ENCODE results near the gene MCM9.
A peak's percentile ranks its signal among the peaks of the same experiment; 100 is the strongest.

MCM9 gene

GRCh38 chr6:118896339-118897136 lies 38.4 kb downstream of the MCM9 start:
- in situ Hi-C loops (cut with HindIII; ENCODE audit: low pct_unique_long_range_greater_than_20kb, low sequenced_read_pairs): no loop called here
- peak in 1 of 2 experiments; percentile 52 for DNase-seq (ENCODE audit: low read depth in 1 of 2, low spot score in 1 of 2)
- no peak for TF ChIP-seq JUND (IDR thresholded peaks at IDR 0.05; ENCODE audit: low read depth)

GRCh38 chr6:118895859-118896258 lies 39.1 kb downstream of the MCM9 start:
- no peak for DNase-seq (ENCODE audit: low read depth in 1 of 2, low spot score in 1 of 2)
- in situ Hi-C loops (cut with HindIII; ENCODE audit: low pct_unique_long_range_greater_than_20kb, low sequenced_read_pairs): no loop called here
- no peak for TF ChIP-seq JUND (IDR thresholded peaks at IDR 0.05; ENCODE audit: low read depth)

DNA sequence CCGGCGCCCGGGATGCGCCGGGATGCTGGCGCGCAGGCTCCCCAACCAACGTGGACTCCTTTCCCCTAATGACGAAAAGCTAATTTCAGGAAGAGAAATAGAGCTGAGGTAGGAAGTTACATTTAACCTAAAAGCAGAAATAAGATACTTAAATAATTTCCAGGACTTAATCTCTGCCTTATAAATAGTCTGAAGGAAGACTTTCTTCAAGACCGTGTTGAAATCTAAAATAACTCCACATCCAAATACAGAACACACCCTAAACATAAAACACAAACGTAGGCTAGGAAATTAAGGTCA lies 39.7 kb downstream of the MCM9 start:
- in situ Hi-C loops (cut with HindIII; ENCODE audit: low pct_unique_long_range_greater_than_20kb, low sequenced_read_pairs): no loop called here
- DNase-seq (ENCODE audit: low read depth in 1 of 2, low spot score in 1 of 2): no peak
- TF ChIP-seq JUND (IDR thresholded peaks at IDR 0.05; ENCODE audit: low read depth): no peak

- in situ Hi-C loops (cut with HindIII; ENCODE audit: low pct_unique_long_range_greater_than_20kb, low sequenced_read_pairs): no loop called here
- TF ChIP-seq JUND (IDR thresholded peaks at IDR 0.05; ENCODE audit: low read depth): no peak
- DNase-seq (ENCODE audit: low read depth in 1 of 2, low spot score in 1 of 2): peak; percentile 46 to 80
These were observed 40.3 kb downstream of the MCM9 start for GRCh38 chr6:118894425-118895260.

GRCh38 chr6:118893807-118894424 lies 41.0 kb downstream of the MCM9 start, which contains the start of gene ASF1A:
Gene ASF1A, plus strand, starts transcription at chr6:118894152. Its CDS starts 262 bp downstream, at chr6:118894414.
- peak; percentile 83 to 98 for DNase-seq (ENCODE audit: low read depth in 1 of 2, low spot score in 1 of 2)
- TF ChIP-seq JUND (IDR thresholded peaks at IDR 0.05; ENCODE audit: low read depth): no peak
- in situ Hi-C loops (cut with HindIII; ENCODE audit: low pct_unique_long_range_greater_than_20kb, low sequenced_read_pairs): no loop called here

GRCh38 chr6:118893064-118893806 lies 41.7 kb downstream of the MCM9 start:
- DNase-seq (ENCODE audit: low read depth in 1 of 2, low spot score in 1 of 2): peak in 1 of 2 experiments; percentile 38
- in situ Hi-C loops (cut with HindIII; ENCODE audit: low pct_unique_long_range_greater_than_20kb, low sequenced_read_pairs): no loop called here

GRCh38 chr6:118892355-118892991 lies 42.5 kb downstream of the MCM9 start:
- no peak for TF ChIP-seq JUND (IDR thresholded peaks at IDR 0.05; ENCODE audit: low read depth)
- no peak for DNase-seq (ENCODE audit: low read depth in 1 of 2, low spot score in 1 of 2)
- in situ Hi-C loops (cut with HindIII; ENCODE audit: low pct_unique_long_range_greater_than_20kb, low sequenced_read_pairs): no loop called here

More at GRCh38 chr6:118893064-118893806, 41.7 kb downstream of the MCM9 start:
- TF ChIP-seq JUND (IDR thresholded peaks at IDR 0.05; ENCODE audit: low read depth): no peak

DNA sequence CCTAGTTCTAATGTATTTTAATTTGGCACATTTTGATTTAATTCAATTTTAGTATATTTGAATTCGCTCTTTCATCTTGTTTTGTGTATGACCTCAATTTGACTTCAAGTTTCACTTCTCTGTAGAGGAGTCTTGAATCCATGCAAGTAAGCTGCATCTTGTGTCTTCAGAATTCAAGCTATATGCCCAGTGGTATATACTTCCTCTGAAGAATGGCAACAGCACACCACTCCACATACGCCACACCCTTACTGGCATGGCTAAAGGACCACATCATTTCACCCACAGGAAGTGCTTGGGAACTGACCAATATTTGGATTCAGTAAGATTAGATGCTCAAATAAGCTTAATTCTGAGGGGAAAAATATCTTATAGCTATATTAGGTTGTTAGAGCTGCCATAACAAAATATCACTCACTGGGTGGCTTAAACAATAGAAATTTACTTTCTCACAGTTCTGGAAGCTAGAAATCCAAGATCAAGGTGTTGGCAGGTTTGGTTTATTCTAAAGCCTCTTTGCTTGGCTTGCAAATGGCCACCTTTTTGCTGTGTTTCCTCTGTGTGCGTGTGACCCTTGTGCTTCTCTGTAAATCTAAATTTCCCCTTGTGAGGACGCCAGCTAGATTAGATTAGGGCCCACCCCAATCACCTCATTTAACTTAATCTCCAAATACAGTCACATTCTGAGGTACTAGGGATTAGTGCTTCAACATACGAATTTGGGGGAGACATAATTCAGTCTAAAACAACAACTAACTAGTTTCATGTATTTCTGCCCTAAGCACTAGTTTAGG lies 43.8 kb downstream of the MCM9 start:
- in situ Hi-C loops (cut with HindIII; ENCODE audit: low pct_unique_long_range_greater_than_20kb, low sequenced_read_pairs): no loop called here
- TF ChIP-seq JUND (IDR thresholded peaks at IDR 0.05; ENCODE audit: low read depth): no peak
- no peak for DNase-seq (ENCODE audit: low read depth in 1 of 2, low spot score in 1 of 2)

DNA sequence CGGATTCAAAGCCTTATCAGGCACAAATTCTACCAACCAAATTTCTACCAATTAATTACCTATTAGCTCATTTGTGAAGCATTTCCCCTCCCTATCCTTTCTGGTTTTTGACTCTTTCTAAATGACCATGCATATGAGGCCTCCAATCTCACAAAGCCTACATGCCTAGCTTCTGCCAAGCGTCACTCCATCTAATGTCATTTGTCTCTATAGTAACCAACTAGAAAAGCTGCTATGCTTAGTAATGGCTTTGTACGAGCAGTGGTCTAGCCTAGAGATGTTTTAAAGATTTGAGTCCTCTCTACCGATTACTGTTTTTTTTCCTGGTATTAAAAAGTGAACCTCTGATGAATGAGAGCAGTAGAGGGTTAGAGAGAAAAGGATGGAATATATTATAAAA lies 45.8 kb downstream of the MCM9 start:
- DNase-seq (ENCODE audit: low read depth in 1 of 2, low spot score in 1 of 2): no peak
- TF ChIP-seq JUND (IDR thresholded peaks at IDR 0.05; ENCODE audit: low read depth): no peak
- in situ Hi-C loops (cut with HindIII; ENCODE audit: low pct_unique_long_range_greater_than_20kb, low sequenced_read_pairs): no loop called here

GRCh38 chr6:118886641-118887040 lies 48.3 kb downstream of the MCM9 start:
- no peak for TF ChIP-seq JUND (IDR thresholded peaks at IDR 0.05; ENCODE audit: low read depth)
- in situ Hi-C loops (cut with HindIII; ENCODE audit: low pct_unique_long_range_greater_than_20kb, low sequenced_read_pairs): no loop called here
- DNase-seq (ENCODE audit: low read depth in 1 of 2, low spot score in 1 of 2): no peak

DNA sequence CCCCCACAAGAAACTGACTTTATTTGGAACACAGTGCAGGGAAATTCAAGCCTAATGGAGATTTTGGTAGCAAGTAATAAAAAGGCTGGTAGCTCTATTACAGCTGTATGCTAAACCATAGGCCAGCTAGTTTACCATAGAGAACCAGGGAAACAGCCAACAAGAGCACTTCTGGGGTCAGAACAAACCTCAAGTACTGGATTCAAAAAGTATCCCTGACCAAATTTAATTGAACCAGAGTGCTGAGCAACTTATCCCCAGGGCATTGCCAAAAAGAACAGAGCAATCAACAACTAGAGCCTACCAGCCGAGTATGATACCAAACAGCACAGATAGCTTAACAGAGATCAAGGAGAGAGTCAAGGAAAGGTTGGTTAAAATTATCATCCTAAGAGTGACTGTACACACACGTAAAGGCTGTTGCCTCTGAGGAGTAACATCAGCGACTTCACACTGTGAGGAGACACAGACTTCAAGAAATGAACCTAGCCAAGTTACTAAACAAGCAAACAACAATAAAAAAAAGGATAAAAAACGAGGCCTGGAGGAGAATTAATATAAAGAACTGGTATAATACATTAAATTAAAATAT lies 52.5 kb downstream of the MCM9 start:
- in situ Hi-C loops (cut with HindIII; ENCODE audit: low pct_unique_long_range_greater_than_20kb, low sequenced_read_pairs): no loop called here
- TF ChIP-seq JUND (IDR thresholded peaks at IDR 0.05; ENCODE audit: low read depth): no peak
- DNase-seq (ENCODE audit: low read depth in 1 of 2, low spot score in 1 of 2): no peak
